HEK293 (cell line): ENCODE data around the gene RBAK.
"Not testable (repeated sequence)": the region's sequence is repeated elsewhere in the genome, so short reads cannot be mapped to it uniquely, and the experiment has no call there.

Source experiments
- CTCF ChIP-seq: fragments of 450-650 bp; formaldehyde crosslinking; IDR thresholded peaks from 2 replicates; pipeline ENCODE4 v1.5.1; 2016; ENCODE audit warnings: missing biosample characterization, missing genetic modification characterization
- YY1 ChIP-seq: fragments of 450-650 bp; formaldehyde crosslinking; IDR thresholded peaks from 2 replicates; pipeline ENCODE4 v1.5.1; 2018; ENCODE audit warnings: missing biosample characterization, missing genetic modification characterization
- ZBTB49 ChIP-seq: fragments of 450-650 bp; formaldehyde crosslinking; IDR thresholded peaks from 2 replicates; pipeline ENCODE4 v1.5.1; 2016; ENCODE audit warnings: missing biosample characterization, missing genetic modification characterization, low read depth
- ZNF175 ChIP-seq: fragments of 450-650 bp; formaldehyde crosslinking; IDR thresholded peaks from 2 replicates; pipeline ENCODE4 v1.5.1; 2016; ENCODE audit warnings: missing biosample characterization, missing genetic modification characterization
- ZNF18 ChIP-seq: fragments of 450-650 bp; formaldehyde crosslinking; IDR thresholded peaks from 2 replicates; pipeline ENCODE4 v1.5.1; 2016; ENCODE audit warnings: missing biosample characterization, missing genetic modification characterization
- ZNF561 ChIP-seq: fragments of 450-650 bp; IDR thresholded peaks from 2 replicates; pipeline ENCODE4 v1.5.1; 2018; ENCODE audit warnings: missing biosample characterization, missing genetic modification characterization, borderline replicate concordance
- ZNF580 ChIP-seq: fragments of 450-650 bp; formaldehyde crosslinking; IDR thresholded peaks from 2 replicates; pipeline ENCODE4 v1.5.1; 2016; ENCODE audit warnings: missing biosample characterization, missing genetic modification characterization

GRCh38 chr7:5017626-5018025 is 28.0 kb upstream of the RBAK start:
- not testable (repeated sequence) for TF ChIP-seq CTCF (tag by site-specific recombination); ZBTB49 (tag by site-specific recombination); ZNF580 (tag by site-specific recombination); YY1 (tag by site-specific recombination); ZNF561 (tag by site-specific recombination); ZNF175 (tag by site-specific recombination); ZNF18
